Stimulated activated CD4-positive, alpha-beta T cell treated with anti-CD3 and anti-CD28 coated beads, Interleukin-12 subunit alpha, Interleukin-12 subunit beta, amount 100 ng/mL, for 4 hours (primary cell): ENCODE results near the gene TLCD3B.

ENCODE experiments used
- DNase-seq: peaks from one replicate; pipeline ENCODE4 v3.0.0-alpha.2; 2020

The TLCD3B gene

GRCh38 chr16:30030841-30031413 lies at the start of gene TLCD3B:
Gene TLCD3B (minus strand): TSS chr16:30031271. CDS start chr16:30030527, 744 bp downstream.
- DNase-seq, result no peak

GRCh38 chr16:30079480-30079879 lies 48.4 kb upstream of the TLCD3B start:
- no peak for DNase-seq

GRCh38 chr16:30078744-30079143 lies 47.7 kb upstream of the TLCD3B start:
- DNase-seq, result no peak

DNA sequence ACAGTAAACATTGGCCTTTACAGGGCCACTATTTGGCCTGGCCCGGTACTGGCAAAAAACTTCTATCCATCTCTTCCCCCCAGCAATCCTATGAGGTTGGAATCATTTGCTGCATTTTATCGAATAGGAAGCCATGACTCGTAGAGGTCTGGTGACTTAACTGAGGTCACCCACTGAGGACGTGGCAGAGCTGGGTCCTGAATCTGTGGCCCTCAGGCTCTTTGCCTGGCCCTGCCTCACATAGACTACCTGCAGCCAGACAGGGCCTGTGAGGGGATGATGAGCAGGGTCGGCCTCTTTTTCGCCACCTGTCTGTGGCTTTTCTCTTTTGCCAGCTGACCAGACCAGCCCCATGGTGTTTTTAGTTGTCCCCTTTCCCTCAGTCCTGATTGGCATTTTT lies 46.6 kb upstream of the TLCD3B start:
- no peak for DNase-seq

- DNase-seq, result no peak
Measured at GRCh38 chr16:30076276-30076791, 45.3 kb upstream of the TLCD3B start.

- DNase-seq, result peak; percentile 89
Measured at GRCh38 chr16:30075503-30076275, 44.6 kb upstream of the TLCD3B start, which contains the start of gene PPP4C. Gene PPP4C (plus strand): TSS chr16:30075994. CDS start chr16:30076378, 384 bp downstream.

- no peak for DNase-seq
Measured at GRCh38 chr16:30070490-30070889, 39.4 kb upstream of the TLCD3B start.

DNA sequence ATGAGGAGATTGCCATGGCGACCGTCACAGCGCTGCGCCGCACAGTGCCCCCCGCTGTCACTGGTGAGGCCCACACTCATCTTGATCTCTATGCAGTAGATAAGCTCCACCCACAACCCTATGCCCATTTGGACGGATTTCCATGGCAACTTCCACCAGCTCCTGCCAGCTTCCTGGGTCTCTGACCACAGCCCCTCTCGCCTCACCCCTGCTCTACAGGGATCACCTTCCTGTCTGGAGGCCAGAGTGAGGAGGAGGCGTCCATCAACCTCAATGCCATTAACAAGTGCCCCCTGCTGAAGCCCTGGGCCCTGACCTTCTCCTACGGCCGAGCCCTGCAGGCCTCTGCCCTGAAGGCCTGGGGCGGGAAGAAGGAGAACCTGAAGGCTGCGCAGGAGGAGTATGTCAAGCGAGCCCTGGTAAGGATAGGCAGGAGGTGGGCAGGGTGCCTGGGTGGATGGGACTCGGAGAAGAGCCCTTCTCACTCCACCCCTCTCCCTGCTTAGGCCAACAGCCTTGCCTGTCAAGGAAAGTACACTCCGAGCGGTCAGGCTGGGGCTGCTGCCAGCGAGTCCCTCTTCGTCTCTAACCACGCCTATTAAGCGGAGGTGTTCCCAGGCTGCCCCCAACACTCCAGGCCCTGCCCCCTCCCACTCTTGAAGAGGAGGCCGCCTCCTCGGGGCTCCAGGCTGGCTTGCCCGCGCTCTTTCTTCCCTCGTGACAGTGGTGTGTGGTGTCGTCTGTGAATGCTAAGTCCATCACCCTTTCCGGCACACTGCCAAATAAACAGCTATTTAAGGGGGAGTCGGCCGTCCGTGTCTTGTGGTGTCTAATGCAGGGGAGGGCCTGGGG lies 38.8 kb upstream of the TLCD3B start:
- no peak for DNase-seq

GRCh38 chr16:30068750-30069610 lies 37.9 kb upstream of the TLCD3B start:
- peak; percentile 46 for DNase-seq

- no peak for DNase-seq
Measured at GRCh38 chr16:30068333-30068732, 37.3 kb upstream of the TLCD3B start.

GRCh38 chr16:30067584-30067916 lies 36.5 kb upstream of the TLCD3B start:
- no peak for DNase-seq

GRCh38 chr16:30066761-30067583 lies 35.9 kb upstream of the TLCD3B start:
- no peak for DNase-seq

DNA sequence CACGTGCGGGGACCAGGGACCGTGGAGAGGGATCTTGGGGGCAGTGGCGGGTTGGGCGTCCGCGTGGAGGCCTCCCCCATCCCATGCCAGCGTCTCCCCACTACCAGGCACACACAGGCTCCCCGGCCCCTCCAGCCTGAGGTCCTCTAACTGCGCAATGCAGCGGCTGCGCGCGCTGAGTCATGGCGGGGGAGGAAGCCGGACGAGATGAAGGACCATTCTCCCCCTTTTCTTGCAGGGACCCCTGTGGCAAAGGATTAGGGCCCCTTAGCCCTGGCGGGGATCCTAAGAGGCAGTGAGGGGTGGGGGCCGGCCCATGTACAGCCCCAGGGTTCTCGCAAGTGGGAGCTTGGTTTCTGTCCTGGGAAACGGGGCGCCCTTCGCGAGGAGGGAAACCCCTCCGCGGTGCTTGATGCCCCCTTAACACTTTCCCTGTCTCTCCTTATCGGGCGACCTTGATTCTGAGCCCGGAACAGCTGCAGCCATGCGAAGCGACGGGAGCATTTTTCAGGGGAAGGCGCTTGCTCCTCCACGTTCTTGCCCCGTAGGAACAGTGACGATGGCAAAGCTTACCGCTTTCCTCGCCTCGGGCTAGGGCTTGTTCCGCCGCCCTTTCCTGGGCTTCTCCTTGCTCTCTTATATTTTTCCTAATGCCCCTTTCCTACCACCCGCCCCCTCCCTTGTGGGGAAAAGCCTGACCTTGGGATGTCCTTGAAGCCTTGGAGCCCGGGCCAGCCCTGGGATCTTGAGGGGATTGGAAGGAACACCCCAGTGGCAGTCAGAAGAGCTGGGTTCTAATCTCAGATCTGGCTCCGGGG lies 35.1 kb upstream of the TLCD3B start:
- peak; percentile 38 for DNase-seq

- DNase-seq, result peak; percentile 95
Measured at GRCh38 chr16:30065102-30065942, 34.3 kb upstream of the TLCD3B start, which contains the start of gene ALDOA. Gene ALDOA (plus strand): TSS chr16:30065760. CDS start chr16:30066898, 1,138 bp downstream.

DNA sequence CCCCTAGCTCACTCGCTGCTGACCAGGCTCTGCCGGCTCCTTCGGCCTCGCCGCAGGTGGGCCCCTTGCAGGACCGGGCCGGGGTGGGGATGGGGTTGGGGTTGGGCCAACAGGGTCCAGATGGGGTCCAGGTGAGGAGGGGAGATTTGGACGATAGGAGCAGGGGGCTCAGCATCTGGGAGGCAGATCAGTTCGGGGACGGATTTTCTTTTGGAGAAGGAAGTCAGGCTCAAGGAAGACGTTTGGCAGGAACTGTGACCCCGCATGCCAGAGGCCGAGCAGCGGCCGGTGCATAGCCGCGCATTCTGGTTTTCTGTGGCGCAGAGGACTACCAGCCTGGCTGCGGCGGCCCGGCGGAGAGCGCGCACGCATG lies 33.6 kb upstream of the TLCD3B start:
- DNase-seq, result no peak

- DNase-seq, result peak; percentile 66
Measured at GRCh38 chr16:30063893-30064728, 33.0 kb upstream of the TLCD3B start.

DNA sequence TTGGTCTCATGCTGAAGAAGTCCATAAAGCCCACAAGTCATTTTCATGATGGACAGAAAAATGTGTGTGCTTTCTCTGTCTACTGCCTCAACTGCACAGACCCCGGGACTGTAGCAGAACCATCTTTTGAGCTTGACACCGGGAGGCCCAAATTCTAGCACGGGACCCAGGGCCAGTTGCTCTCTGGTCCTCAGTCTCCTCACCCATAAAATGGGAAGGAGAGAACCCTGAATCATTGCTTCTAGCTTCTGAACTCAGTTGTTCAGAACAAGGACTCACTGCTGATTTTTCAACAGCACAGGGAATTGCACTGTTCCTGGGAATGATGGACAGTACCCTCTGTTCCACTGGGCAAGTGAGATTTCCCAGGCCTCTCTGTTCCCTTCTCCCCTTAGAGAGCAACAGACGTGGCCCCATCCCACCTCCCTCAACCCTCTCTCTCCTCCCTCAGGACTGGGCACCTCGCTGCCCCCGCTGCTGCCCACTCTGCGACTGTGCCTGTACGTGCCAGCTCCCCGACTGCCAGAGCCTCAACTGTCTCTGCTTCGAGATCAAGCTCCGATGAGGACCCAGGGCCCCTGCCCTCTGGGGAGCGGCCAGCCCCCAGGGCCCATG lies 32.3 kb upstream of the TLCD3B start:
- DNase-seq, result no peak
